ENCODE data around the gene EIF4E2.
A peak's percentile ranks its signal among the peaks of the same experiment; 100 is the strongest.

Gene EIF4E2

GRCh38 chr2:232609607-232610006 lies 59.1 kb downstream of the EIF4E2 start:
- H3K4me3 ChIP-seq (IDR thresholded peaks at IDR 0.05; ENCODE audit: insufficient read depth, low read depth, low read length): no peak overlapping the region
- H3K9ac ChIP-seq: no peak overlapping the region
- no peak for TF ChIP-seq CTCF (conservative IDR thresholded peaks at IDR 0.05; ENCODE audit: low read depth, low read length)
- H3K36me3 ChIP-seq (ENCODE audit: insufficient read depth): no peaks in the 10 kb centered on the region
- H3K4me2 ChIP-seq: no peak overlapping the region
- H3K79me2 ChIP-seq (ENCODE audit: insufficient read depth, low read depth): no peaks in the 10 kb centered on the region
- H3K4me1 ChIP-seq (ENCODE audit: low read depth, poor library complexity, severe bottlenecking): no peaks in the 10 kb centered on the region
- H3K27ac ChIP-seq: no peak overlapping the region
- H2AFZ ChIP-seq (ENCODE audit: low read depth): no peak overlapping the region
- H3K27me3 ChIP-seq (ENCODE audit: insufficient read depth, low read depth): no peaks in the 10 kb centered on the region
- no peaks in the 10 kb centered on the region for H4K20me1 ChIP-seq (ENCODE audit: insufficient read depth)

- H3K4me2 ChIP-seq: no peak overlapping the region
- no peak overlapping the region for H2AFZ ChIP-seq (ENCODE audit: low read depth)
- no peaks in the 10 kb centered on the region for H3K27me3 ChIP-seq (ENCODE audit: insufficient read depth, low read depth)
- H3K4me3 ChIP-seq (IDR thresholded peaks at IDR 0.05; ENCODE audit: insufficient read depth, low read depth, low read length): no peak overlapping the region
- H3K79me2 ChIP-seq (ENCODE audit: insufficient read depth, low read depth): no peaks in the 10 kb centered on the region
- H3K27ac ChIP-seq: no peak overlapping the region
- H4K20me1 ChIP-seq (ENCODE audit: insufficient read depth): no peaks in the 10 kb centered on the region
- no peak overlapping the region for H3K9ac ChIP-seq
- H3K4me1 ChIP-seq (ENCODE audit: low read depth, poor library complexity, severe bottlenecking): no peaks in the 10 kb centered on the region
- TF ChIP-seq CTCF (conservative IDR thresholded peaks at IDR 0.05; ENCODE audit: low read depth, low read length): no peak
- H3K36me3 ChIP-seq (ENCODE audit: insufficient read depth): no peaks in the 10 kb centered on the region
These were observed 59.6 kb downstream of the EIF4E2 start for GRCh38 chr2:232610081-232610480.

DNA sequence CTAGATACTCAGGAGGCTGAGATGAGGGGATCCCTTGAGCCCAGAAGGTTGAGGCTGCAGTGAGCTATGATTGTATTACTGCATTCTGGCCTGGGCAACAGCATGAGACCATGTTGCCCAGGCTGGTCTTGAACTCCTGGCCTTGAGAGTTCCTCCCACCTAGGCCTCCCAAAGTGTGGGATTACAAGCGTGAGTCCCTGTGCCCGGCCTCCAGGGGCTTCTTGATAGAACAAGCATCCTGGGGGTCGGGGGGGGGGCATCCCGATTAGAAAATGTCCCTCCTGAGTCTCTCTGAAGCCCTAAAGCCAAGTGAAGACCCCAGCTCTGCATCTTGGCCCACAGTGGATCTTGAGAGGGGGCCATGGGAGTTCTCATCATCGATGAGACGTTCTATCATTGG lies 60.6 kb downstream of the EIF4E2 start:
- Histone ChIP-seq H3K4me1 (ENCODE audit: low read depth, poor library complexity, severe bottlenecking) (no peaks in the 10 kb centered on the region), H3K4me3 (IDR thresholded peaks at IDR 0.05; ENCODE audit: insufficient read depth, low read depth, low read length) (no peak overlapping the region), H3K4me2 (no peak overlapping the region), H4K20me1 (ENCODE audit: insufficient read depth) (no peaks in the 10 kb centered on the region), H3K27me3 (ENCODE audit: insufficient read depth, low read depth) (no peaks in the 10 kb centered on the region), H3K9ac (no peak overlapping the region), H3K79me2 (ENCODE audit: insufficient read depth, low read depth) (no peaks in the 10 kb centered on the region), H3K36me3 (ENCODE audit: insufficient read depth) (no peaks in the 10 kb centered on the region), H3K27ac (no peak overlapping the region), H2AFZ (ENCODE audit: low read depth) (no peak overlapping the region)
- no peak for TF ChIP-seq CTCF (conservative IDR thresholded peaks at IDR 0.05; ENCODE audit: low read depth, low read length)

DNA sequence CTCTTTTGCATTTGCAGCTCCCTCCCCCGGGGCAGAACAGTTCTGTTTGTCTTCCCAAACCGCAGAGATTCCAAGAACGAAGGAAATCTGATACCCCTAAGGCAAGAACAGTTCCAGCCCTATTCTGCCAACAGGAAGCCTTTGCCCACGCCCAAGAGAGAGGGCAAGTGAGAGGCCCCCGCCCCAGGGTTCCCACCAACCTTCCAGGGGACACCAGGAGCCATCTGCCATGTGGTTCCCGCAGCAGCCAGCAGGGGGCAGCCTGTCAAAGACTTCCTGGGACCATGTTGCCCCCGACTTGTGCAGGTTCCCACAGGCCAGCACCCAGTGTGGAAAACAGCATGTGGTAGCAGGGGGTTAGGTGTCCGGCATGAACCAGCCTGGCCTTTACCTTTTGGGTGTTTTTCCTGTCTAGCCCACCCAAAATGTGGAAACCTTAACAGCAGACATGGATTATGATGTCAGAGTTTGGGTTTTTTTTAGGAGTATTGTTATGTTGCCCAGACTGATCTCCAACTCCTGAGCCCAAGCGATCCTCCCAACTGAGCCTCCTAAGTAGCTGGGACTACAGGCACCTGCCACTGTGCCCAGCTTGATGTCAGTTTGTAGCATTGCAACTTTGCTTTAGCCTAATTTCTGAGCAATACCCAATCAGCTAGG lies 61.2 kb downstream of the EIF4E2 start:
- TF ChIP-seq CTCF (conservative IDR thresholded peaks at IDR 0.05; ENCODE audit: low read depth, low read length): peak; percentile 87
- no peak overlapping the region for H2AFZ ChIP-seq (ENCODE audit: low read depth)
- no peaks in the 10 kb centered on the region for H3K36me3 ChIP-seq (ENCODE audit: insufficient read depth)
- H3K9ac ChIP-seq: no peak overlapping the region
- no peaks in the 10 kb centered on the region for H3K4me1 ChIP-seq (ENCODE audit: low read depth, poor library complexity, severe bottlenecking)
- no peaks in the 10 kb centered on the region for H3K79me2 ChIP-seq (ENCODE audit: insufficient read depth, low read depth)
- no peaks in the 10 kb centered on the region for H3K27me3 ChIP-seq (ENCODE audit: insufficient read depth, low read depth)
- H4K20me1 ChIP-seq (ENCODE audit: insufficient read depth): no peaks in the 10 kb centered on the region
- H3K4me2 ChIP-seq: no peak overlapping the region
- no peak overlapping the region for H3K27ac ChIP-seq
- no peak overlapping the region for H3K4me3 ChIP-seq (IDR thresholded peaks at IDR 0.05; ENCODE audit: insufficient read depth, low read depth, low read length)

All from KMS-11 (cell line).